ENCODE results near the gene DNAJC18. TPM values are rescaled to one million over a fixed set of nuclear protein-coding genes. Genes with fewer than 3 reads are reported as not detected.

The DNAJC18 gene
- total and polyA plus RNA-seq, 2 of the 4 experiments (the other 2 are of a cell fraction): 8.5 to 11.1 TPM

GRCh38 chr5:139445325-139446170 lies 6.2 kb upstream of the DNAJC18 start:
- Histone ChIP-seq H3K27me3 (ENCODE audit: control insufficient read depth, insufficient read depth, low read length) (no peaks in the 10 kb centered on the region), H3K4me3 (ENCODE audit: insufficient read depth, low read depth, low read length) (no peak overlapping the region), H3K27ac (ENCODE audit: insufficient read depth, low read length) (peak overlapping the region; percentile 13; the same call in 1 of the 2 replicates), H2AFZ (replicated peaks; ENCODE audit: low read length, poor library complexity) (peak overlapping the region; percentile 76), H3K4me2 (ENCODE audit: low read depth, low read length) (no peak overlapping the region), H4K20me1 (ENCODE audit: insufficient read depth, low read length) (no peaks in the 10 kb centered on the region), H2BK5ac (ENCODE audit: low read depth, low read length, poor library complexity, severe bottlenecking) (peak overlapping the region; percentile 56), H2BK20ac (ENCODE audit: low read depth, low read length) (peak overlapping the region; percentile 77), H3K4ac (ENCODE audit: low read depth, low read length) (peak overlapping the region; percentile 92), H4K5ac (ENCODE audit: low read depth, low read length) (peak overlapping the region; percentile 46; the same call in 1 of the 2 replicates), H3K14ac (replicated peaks; ENCODE audit: low read depth, low read length) (peak overlapping the region; percentile 29), H4K8ac (ENCODE audit: low read depth in 2 of 2, low read length in 2 of 2) (peak overlapping the region in 1 of 2 experiments; percentile 80; a peak in 2 of 4 replicates), H3K23ac (ENCODE audit: low read depth, low read length) (peak overlapping the region; percentile 49), H2BK120ac (ENCODE audit: low read depth, low read length) (peak overlapping the region; percentile 93), H3K18ac (ENCODE audit: low read depth, low read length) (peak overlapping the region; percentile 52), H2BK15ac (ENCODE audit: low read depth, low read length) (peak overlapping the region; percentile 74; the same call in 2 of the 3 replicates), H3K9me3 (ENCODE audit: control insufficient read depth, insufficient read depth, low read length) (no peaks in the 10 kb centered on the region), H2AK5ac (ENCODE audit: low read depth, low read length) (peak overlapping the region; percentile 73), H3K79me1 (ENCODE audit: low read depth in 1 of 2, low read length in 2 of 2) (0 out of 4 replicates have a peak, but pooled peaks cover 0 to 7% of the 10 kb centered on the region in 2 experiments), H3K36me3 (ENCODE audit: control insufficient read depth, insufficient read depth, low read length) (no peaks in the 10 kb centered on the region), H4K91ac (ENCODE audit: insufficient read depth, low read depth, low read length) (peak overlapping the region; percentile 85; the same call in 1 of the 2 replicates), H3K9me1 (ENCODE audit: insufficient read depth, low read length) (peaks cover 19% of the 10 kb centered on the region), H3K9ac (ENCODE audit: low read depth, low read length) (no peak overlapping the region), H3K4me1 (ENCODE audit: control insufficient read depth, insufficient read depth, low read length) (peaks cover 14% of the 10 kb centered on the region), H3K56ac (ENCODE audit: extremely low read depth, insufficient read depth, low read length) (no peak overlapping the region; the same call in 1 of the 2 replicates), H2AK9ac (replicated peaks; ENCODE audit: low read depth, low read length, poor library complexity) (peak overlapping the region; percentile 47)
- intact Hi-C loops (cut with micrococcal nuclease) (no loop called here), in situ Hi-C loops (cut with MboI; ENCODE audit: low sequenced_read_pairs) (no loop called here), dilution Hi-C loops (cut with HindIII; ENCODE audit: low sequenced_read_pairs, unreplicated experiment) (no loop called here)
- POLR2A ChIA-PET (ENCODE audit: unreplicated experiment): interaction anchor here (0.6 kb wide), 1 partner anchor 329 kb away, joined by 7 read pairs; no protein-coding TSS in a partner anchor
- CTCF ChIA-PET: interaction anchor here (0.9 kb wide), 1 partner anchor 12 kb away, joined by 3 read pairs; no protein-coding TSS in a partner anchor
- ATAC-seq (ENCODE audit: low read depth): peak; percentile 83
- DNase-seq: peak; percentile 81
- BruUV-seq (replicated peaks): no TSS peak
- WGBS, 2 experiments (ENCODE audit: extremely low coverage in 2 of 2, insufficient read length in 1 of 2): 72% methylated on average over 4 of the region's 7 CpGs; no CpG with 5 or more reads in 1 of the 2 experiments
- TF ChIP-seq MAFK (IDR thresholded peaks at IDR 0.05; ENCODE audit: low read depth, low read length): no peak
- no peak for TF ChIP-seq CHD1 (IDR thresholded peaks at IDR 0.05; ENCODE audit: low read depth, low read length)
- no peak for TF ChIP-seq FOS (IDR thresholded peaks at IDR 0.05; ENCODE audit: low read depth, low read length)
- TF ChIP-seq ELK1 (IDR thresholded peaks at IDR 0.05; ENCODE audit: borderline replicate concordance, low read depth, low read length): no peak
- no peak for TF ChIP-seq CEBPB (IDR thresholded peaks at IDR 0.05; ENCODE audit: low read depth, low read length)
- no peak for TF ChIP-seq RCOR1 (IDR thresholded peaks at IDR 0.05; ENCODE audit: insufficient replicate concordance, low read length)
- TF ChIP-seq POLR2A (IDR thresholded peaks at IDR 0.05; ENCODE audit: low read depth, low read length): no peak
- no peak for TF ChIP-seq MXI1 (IDR thresholded peaks at IDR 0.05; ENCODE audit: borderline replicate concordance, low read depth, low read length)
- TF ChIP-seq RAD21 (IDR thresholded peaks at IDR 0.05; ENCODE audit: low read length): no peak
- no peak for TF ChIP-seq RFX5 (IDR thresholded peaks at IDR 0.05; ENCODE audit: low read depth, low read length)
- TF ChIP-seq NFE2L2 (IDR thresholded peaks at IDR 0.05; ENCODE audit: low read depth, low read length): no peak
- TF ChIP-seq BHLHE40 (IDR thresholded peaks at IDR 0.05; ENCODE audit: low read depth, low read length): no peak
- no peak for TF ChIP-seq CTCF (conservative IDR thresholded peaks at IDR 0.05; ENCODE audit: low read depth, low read length)
- TF ChIP-seq MAZ (IDR thresholded peaks at IDR 0.05; ENCODE audit: borderline replicate concordance, low read depth, low read length): no peak
